ENCODE results near the gene BMAL1. TPM values are rescaled to one million over a fixed set of nuclear protein-coding genes. Genes with fewer than 3 reads are reported as not detected.

Gene BMAL1
- total RNA-seq, 4 donors from 2014 or later = 57.8 to 143 (median 80.8) TPM

GRCh38 chr11:13334034-13334786 is 56.6 kb downstream of the BMAL1 start:
- H3K4me1 ChIP-seq = peaks cover 69% of the 10 kb centered on the region
- H3K9me3 ChIP-seq = no peaks in the 10 kb centered on the region
- TF ChIP-seq POLR2A (IDR thresholded peaks at IDR 0.05) (no peak), POLR2AphosphoS5 (IDR thresholded peaks at IDR 0.05) (no peak), CTCF (IDR thresholded peaks at IDR 0.05) (no peak), EP300 (IDR thresholded peaks at IDR 0.05) (no peak)
- H3K4me3 ChIP-seq = no peak overlapping the region
- 75% methylated on average over 6 of the region's 6 CpGs for WGBS
- H3K36me3 ChIP-seq = no peaks in the 10 kb centered on the region
- no peak overlapping the region for H3K27ac ChIP-seq
- no peak for DNase-seq (ENCODE audit: low spot score in 2 of 2)
- no peaks in the 10 kb centered on the region for H3K27me3 ChIP-seq

DNA sequence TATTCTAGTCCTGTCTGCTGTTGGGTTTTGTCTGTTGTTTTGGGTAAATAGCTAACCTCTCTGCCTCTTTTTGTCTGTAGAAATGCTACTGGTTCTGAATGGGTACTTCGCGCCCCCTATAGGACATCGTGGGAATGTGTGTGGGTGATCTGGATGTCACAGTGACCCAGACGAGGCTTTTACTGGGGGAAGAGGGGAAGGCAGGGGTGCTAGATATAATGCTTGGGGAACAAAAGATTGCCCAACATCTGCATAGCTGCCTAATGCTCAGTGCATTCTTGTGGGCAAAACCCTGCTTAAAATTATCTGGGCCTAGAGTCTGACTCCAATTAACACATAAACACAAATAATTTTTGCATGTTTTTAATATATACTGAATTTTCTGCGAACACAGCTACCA is 57.7 kb downstream of the BMAL1 start:
- Histone ChIP-seq H3K4me1 (peaks cover 62% of the 10 kb centered on the region), H3K36me3 (no peaks in the 10 kb centered on the region), H3K4me3 (no peak overlapping the region), H3K27me3 (no peaks in the 10 kb centered on the region), H3K9me3 (no peaks in the 10 kb centered on the region), H3K27ac (no peak overlapping the region)
- peak in 1 of 2 donors; percentile 82 for DNase-seq (ENCODE audit: low spot score in 2 of 2)
- TF ChIP-seq EP300 (IDR thresholded peaks at IDR 0.05) (no peak), CTCF (IDR thresholded peaks at IDR 0.05) (peak; percentile 70 to 80)
- WGBS = 21% methylated on average over 5 of the region's 5 CpGs

DNA sequence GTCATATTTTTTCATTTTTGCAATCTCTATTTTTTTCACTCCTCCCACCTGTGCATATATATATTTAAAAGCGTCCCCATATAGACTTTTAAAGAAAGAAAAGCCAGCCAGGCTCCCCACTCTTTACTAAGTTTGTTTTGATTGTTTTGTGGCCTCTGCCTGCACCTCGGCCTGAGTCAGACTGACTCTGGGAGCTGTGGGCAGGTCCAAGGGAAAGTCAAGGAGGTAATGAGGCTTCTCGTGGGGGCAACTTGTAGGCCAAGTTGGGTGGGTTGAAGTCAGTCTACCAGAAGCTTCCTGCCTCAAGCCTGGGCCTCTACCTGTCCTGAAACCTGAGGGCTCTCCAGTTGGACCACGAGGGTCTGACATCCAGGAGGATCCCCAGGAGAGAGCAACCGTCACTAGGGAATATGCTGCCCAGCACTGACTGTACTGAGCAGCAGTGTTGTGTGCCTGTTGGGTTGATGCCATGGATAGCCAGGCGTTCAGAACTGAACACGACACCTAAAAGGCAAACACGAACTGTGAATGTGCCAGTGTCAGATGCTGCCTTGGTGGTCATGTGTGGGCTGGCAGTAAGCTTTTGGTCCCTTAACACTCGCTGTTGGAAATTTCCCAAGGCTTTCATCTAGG is 58.8 kb downstream of the BMAL1 start:
- no peak overlapping the region for H3K4me3 ChIP-seq
- H3K4me1 ChIP-seq = peaks cover 58% of the 10 kb centered on the region
- H3K36me3 ChIP-seq = no peaks in the 10 kb centered on the region
- WGBS = 87% methylated on average over 9 of the region's 9 CpGs
- H3K27me3 ChIP-seq = no peaks in the 10 kb centered on the region
- DNase-seq (ENCODE audit: low spot score in 2 of 2) = peak in 1 of 2 donors; percentile 62
- no peak overlapping the region for H3K27ac ChIP-seq
- no peaks in the 10 kb centered on the region for H3K9me3 ChIP-seq
- TF ChIP-seq POLR2A (IDR thresholded peaks at IDR 0.05) = no peak
- TF ChIP-seq POLR2AphosphoS5 (IDR thresholded peaks at IDR 0.05) = no peak
- no peak for TF ChIP-seq EP300 (IDR thresholded peaks at IDR 0.05)
- TF ChIP-seq CTCF (IDR thresholded peaks at IDR 0.05) = no peak

DNA sequence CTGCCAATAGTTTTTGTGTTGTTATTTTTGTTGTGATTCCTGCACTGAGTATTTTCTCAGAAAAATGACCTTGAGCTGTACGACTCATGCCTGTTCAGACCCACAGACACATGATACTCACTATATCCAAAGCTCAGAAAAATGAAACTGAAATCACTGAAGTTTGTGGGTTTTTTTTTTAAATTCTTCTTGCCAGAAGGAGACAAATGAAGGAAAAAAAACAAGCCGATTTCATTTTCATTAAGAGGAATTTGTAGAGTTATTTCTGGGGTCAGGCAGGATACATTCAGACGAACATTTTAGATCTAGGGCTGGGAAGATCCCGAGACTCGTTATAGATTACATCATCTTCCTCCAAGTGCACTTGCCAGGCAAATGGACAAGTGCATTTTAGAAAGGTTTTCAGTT is 60.4 kb downstream of the BMAL1 start:
- Histone ChIP-seq H3K27ac (peak overlapping the region; percentile 29), H3K36me3 (no peaks in the 10 kb centered on the region), H3K9me3 (no peaks in the 10 kb centered on the region), H3K4me1 (peaks cover 47% of the 10 kb centered on the region), H3K4me3 (peak overlapping the region; percentile 17), H3K27me3 (no peaks in the 10 kb centered on the region)
- 6% methylated on average over 5 of the region's 5 CpGs for WGBS
- no peak for DNase-seq (ENCODE audit: low spot score in 2 of 2)
- no peak for TF ChIP-seq POLR2A (IDR thresholded peaks at IDR 0.05)
- no peak for TF ChIP-seq EP300 (IDR thresholded peaks at IDR 0.05)
- no peak for TF ChIP-seq POLR2AphosphoS5 (IDR thresholded peaks at IDR 0.05)
- no peak for TF ChIP-seq CTCF (IDR thresholded peaks at IDR 0.05)

DNA sequence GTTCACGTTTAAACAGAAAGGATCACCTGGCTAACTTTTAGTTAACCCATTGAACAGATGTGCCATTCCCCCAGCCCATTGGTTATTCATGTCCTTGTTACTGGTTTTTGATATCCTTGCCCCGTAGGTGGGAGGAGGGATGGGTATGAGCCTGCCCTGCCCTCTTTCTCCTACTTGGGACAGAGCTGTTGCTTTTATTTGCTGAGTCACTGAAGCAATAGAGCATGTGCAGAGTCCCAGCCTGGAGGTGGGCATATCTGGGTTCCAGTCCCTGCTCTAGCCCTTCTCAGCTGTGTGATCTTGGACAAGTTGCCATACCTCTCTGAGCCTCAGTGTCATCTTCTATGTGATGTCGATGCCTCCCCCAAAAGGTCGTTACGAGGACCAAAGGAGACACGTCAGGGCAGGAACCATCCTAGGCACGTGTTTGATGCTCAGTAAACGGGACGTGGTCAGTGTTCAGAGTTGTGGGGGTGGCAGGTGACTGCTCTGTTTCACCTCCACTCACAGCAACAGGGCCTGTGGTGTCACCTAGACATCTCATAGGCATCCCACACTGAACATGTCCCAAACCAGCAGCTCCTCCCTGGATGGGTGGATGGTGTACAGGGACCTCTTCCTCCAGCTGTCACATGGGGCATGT is 61.0 kb downstream of the BMAL1 start:
- DNase-seq (ENCODE audit: low spot score in 2 of 2) = no peak
- Histone ChIP-seq H3K36me3 (no peaks in the 10 kb centered on the region), H3K4me3 (peak overlapping the region; percentile 17), H3K27ac (peak overlapping the region; percentile 29), H3K4me1 (peaks cover 42% of the 10 kb centered on the region), H3K9me3 (no peaks in the 10 kb centered on the region), H3K27me3 (no peaks in the 10 kb centered on the region)
- TF ChIP-seq EP300 (IDR thresholded peaks at IDR 0.05) (no peak), POLR2AphosphoS5 (IDR thresholded peaks at IDR 0.05) (no peak), POLR2A (IDR thresholded peaks at IDR 0.05) (no peak), CTCF (IDR thresholded peaks at IDR 0.05) (no peak)
- 73% methylated on average over 9 of the region's 9 CpGs for WGBS

All from suprapubic skin (tissue), 4 donors.